CD4-positive, alpha-beta T cell (primary cell): ENCODE measurements around the gene PTPRN2. TPM values are rescaled to one million over a fixed set of nuclear protein-coding genes. Genes with fewer than 3 reads are reported as not detected.

Source experiments
- ATAC-seq: fragments of 200-7000 bp; cut with Tn5 transposase; one replicate; pipeline ENCODE4 v1.10.0; 2022; ENCODE audit warnings: mild to moderate bottlenecking; ENCODE audit not compliant: poor library complexity
- CTCF ChIA-PET: fragments of 350-600 bp; sonication (Branson Sonifier 250); formaldehyde crosslinking; loops from one replicate; lab custom pipeline; 2021; ENCODE audit warnings: antibody characterized with exemption, inconsistent platforms; lab: Charles Lee
- POLR2A ChIA-PET: fragments of 350-600 bp; sonication (Branson Sonifier 250); formaldehyde crosslinking; loops from one replicate; lab custom pipeline; 2021; ENCODE audit warnings: antibody characterized with exemption, inconsistent platforms; lab: Charles Lee
- DNase-seq, 14 experiments: peaks; one replicate each; pipeline ENCODE4 v3.0.0-alpha.2; 2013 to 2020; ENCODE audit warnings: mixed read lengths in 2 of 14
- H3K27ac ChIP-seq, 2 donors: one replicate each; pipeline versions ENCODE4 v1.5.1 to v1.7.0; 2013; ENCODE audit warnings: low read length in 2 of 2, low read depth in 1 of 2, mild to moderate bottlenecking in 1 of 2
- H3K27me3 ChIP-seq, 2 experiments: 1 replicate in 1 of 2; 2 replicates in 1 of 2; pipeline versions ENCODE4 v1.6.1 to v1.7.0; 2013; ENCODE audit warnings: low read length in 2 of 2, control low read depth in 1 of 2, mild to moderate bottlenecking in 1 of 2, moderate library complexity in 1 of 2; ENCODE audit not compliant: insufficient read depth in 2 of 2, control insufficient read depth in 1 of 2
- H3K36me3 ChIP-seq: one replicate; pipeline ENCODE4 v1.6.1; 2013; ENCODE audit warnings: low read length, control low read depth; ENCODE audit not compliant: insufficient read depth
- H3K4me1 ChIP-seq: one replicate; pipeline ENCODE4 v1.6.1; 2013; ENCODE audit warnings: low read length, control low read depth; ENCODE audit not compliant: insufficient read depth
- H3K4me3 ChIP-seq: one replicate; pipeline ENCODE4 v1.5.1; 2013; ENCODE audit warnings: mild to moderate bottlenecking, low read length, moderate library complexity
- H3K9me3 ChIP-seq, 2 experiments: 1 replicate in 1 of 2; 2 replicates in 1 of 2; pipeline versions ENCODE4 v1.6.1 to v1.7.0; 2013; ENCODE audit warnings: low read length in 2 of 2, mild to moderate bottlenecking in 2 of 2, control low read depth in 1 of 2, moderate library complexity in 1 of 2; ENCODE audit not compliant: control insufficient read depth in 1 of 2, insufficient read depth in 1 of 2
- H3K27ac Mint-ChIP-seq: one replicate; pipeline ENCODE4 v1.8.0; 2020; ENCODE audit warnings: mixed read lengths
- H3K27me3 Mint-ChIP-seq: one replicate; pipeline ENCODE4 v1.8.0; 2021; ENCODE audit warnings: mixed read lengths
- H3K36me3 Mint-ChIP-seq: one replicate; pipeline ENCODE4 v1.8.0; 2021; ENCODE audit warnings: low read depth, mixed read lengths
- H3K4me1 Mint-ChIP-seq: one replicate; pipeline ENCODE4 v1.8.0; 2021; ENCODE audit warnings: low read depth, mixed read lengths
- H3K4me3 Mint-ChIP-seq: one replicate; pipeline ENCODE4 v1.8.0; 2020; ENCODE audit warnings: mild to moderate bottlenecking, mixed read lengths
- H3K9me3 Mint-ChIP-seq: one replicate; pipeline ENCODE4 v1.8.0; 2020; ENCODE audit warnings: mixed read lengths
- intact Hi-C, 2 experiments: fragments of 100-400 bp; cut with DNase I in 1 of 2; cut with micrococcal nuclease in 1 of 2; formaldehyde crosslinking; loops; one replicate each; pipeline versions ENCODE4 v1.15.1 to v1.9.0; 2023 to 2025; cut with DNase I, micrococcal nuclease
- total RNA-seq, 174 experiments: library from RNA in 2 of 174; stranded (reverse) in 2 of 174; gene quantifications; one replicate each; pipeline ENCODE4 v1.2.3 and lab custom pipeline; 2021 to 2026
- TF ChIP-seq, protein P1 (sequence below): fragments of 200-600 bp; IDR thresholded peaks from one replicate; pipeline ENCODE4 v1.8.0; 2022; ENCODE audit warnings: antibody characterized with exemption, mild to moderate bottlenecking

The PTPRN2 gene
- total RNA-seq, 2 experiments from 2014 or later = 0.34 to 0.44 TPM

DNA sequence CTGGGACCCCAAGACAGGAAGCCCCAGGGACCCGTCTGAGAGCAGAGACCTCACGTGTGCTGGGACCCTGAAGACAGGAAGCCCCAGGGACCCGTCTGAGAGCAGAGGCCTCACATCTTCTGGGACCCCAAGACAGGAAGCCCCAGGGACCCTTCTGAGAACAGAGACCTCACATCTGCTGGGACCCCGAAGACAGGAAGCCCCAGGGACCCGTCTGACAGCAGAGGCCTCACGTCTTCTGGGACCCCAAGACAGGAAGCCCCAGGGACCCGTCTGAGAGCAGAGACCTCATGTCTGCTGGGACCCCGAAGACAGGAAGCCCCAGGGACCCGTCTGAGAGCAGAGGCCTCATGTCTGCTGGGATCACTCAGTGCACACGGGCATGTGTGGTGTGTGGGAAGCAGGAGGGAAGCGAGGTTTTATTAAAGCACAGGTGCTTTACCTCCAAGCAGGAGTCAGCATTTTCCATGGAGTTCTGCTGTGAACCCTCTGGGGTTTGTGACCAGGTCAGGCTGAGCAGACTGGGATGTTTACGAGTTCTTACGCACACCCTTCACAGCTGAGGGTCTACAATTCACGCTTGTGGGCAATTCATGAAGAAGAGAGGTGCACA lies 660.2 kb downstream of the PTPRN2 start:
- ChIA-PET CTCF (no interaction called here), POLR2A (no interaction called here)
- no peak overlapping the region for H3K4me3 Mint-ChIP-seq
- DNase-seq = no peak
- H3K27ac ChIP-seq = no peak overlapping the region
- ATAC-seq = no peak
- H3K27ac Mint-ChIP-seq = no peak overlapping the region
- H3K36me3 Mint-ChIP-seq = no peaks in the 10 kb centered on the region
- intact Hi-C loops = no loop called here
- no peaks in the 10 kb centered on the region for H3K27me3 ChIP-seq
- H3K4me3 ChIP-seq = no peak overlapping the region
- H3K27me3 Mint-ChIP-seq = peaks cover 5% of the 10 kb centered on the region
- TF ChIP-seq, protein P1, sequence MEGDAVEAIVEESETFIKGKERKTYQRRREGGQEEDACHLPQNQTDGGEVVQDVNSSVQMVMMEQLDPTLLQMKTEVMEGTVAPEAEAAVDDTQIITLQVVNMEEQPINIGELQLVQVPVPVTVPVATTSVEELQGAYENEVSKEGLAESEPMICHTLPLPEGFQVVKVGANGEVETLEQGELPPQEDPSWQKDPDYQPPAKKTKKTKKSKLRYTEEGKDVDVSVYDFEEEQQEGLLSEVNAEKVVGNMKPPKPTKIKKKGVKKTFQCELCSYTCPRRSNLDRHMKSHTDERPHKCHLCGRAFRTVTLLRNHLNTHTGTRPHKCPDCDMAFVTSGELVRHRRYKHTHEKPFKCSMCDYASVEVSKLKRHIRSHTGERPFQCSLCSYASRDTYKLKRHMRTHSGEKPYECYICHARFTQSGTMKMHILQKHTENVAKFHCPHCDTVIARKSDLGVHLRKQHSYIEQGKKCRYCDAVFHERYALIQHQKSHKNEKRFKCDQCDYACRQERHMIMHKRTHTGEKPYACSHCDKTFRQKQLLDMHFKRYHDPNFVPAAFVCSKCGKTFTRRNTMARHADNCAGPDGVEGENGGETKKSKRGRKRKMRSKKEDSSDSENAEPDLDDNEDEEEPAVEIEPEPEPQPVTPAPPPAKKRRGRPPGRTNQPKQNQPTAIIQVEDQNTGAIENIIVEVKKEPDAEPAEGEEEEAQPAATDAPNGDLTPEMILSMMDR = no peak
- H3K36me3 ChIP-seq = no peaks in the 10 kb centered on the region
- H3K9me3 ChIP-seq = peaks cover 0 to 16% of the 10 kb centered on the region in 2 experiments
- H3K4me1 ChIP-seq = peaks cover 8% of the 10 kb centered on the region
- H3K9me3 Mint-ChIP-seq = no peaks in the 10 kb centered on the region
- H3K4me1 Mint-ChIP-seq = peaks cover 15% of the 10 kb centered on the region

DNA sequence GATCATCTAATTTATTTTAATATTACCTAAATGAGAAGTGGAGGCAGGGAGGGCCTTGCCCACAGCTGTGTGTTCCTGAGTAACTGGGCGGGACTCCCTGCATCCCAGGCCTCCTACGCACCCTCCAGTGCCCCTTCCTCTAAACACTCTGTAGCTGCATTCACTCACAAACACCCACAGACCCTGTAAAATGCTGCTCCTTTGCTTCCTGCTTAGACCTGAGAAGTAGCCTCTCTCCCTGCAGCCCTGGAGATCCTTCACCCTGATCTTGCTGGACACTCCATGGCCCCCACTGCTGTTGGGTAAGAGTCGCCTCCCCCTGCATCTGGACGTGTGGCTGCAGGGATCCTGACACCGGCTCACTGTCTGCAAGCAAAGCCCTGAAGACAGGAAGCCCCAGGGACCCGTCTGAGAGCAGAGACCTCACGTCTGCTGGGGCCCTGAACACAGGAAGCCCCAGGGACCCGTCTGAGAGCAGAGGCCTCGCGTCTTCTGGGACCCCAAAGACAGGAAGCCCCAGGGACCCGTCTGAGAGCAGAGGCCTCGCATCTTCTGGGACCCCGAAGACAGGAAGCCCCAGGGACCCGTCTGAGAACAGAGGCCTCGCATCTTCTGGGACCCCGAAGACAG lies 661.0 kb downstream of the PTPRN2 start:
- TF ChIP-seq, protein P1 = no peak
- no peaks in the 10 kb centered on the region for H3K36me3 Mint-ChIP-seq
- Histone ChIP-seq H3K27ac (no peak overlapping the region), H3K36me3 (no peaks in the 10 kb centered on the region), H3K9me3 (peaks cover 0 to 16% of the 10 kb centered on the region in 2 experiments), H3K4me3 (no peak overlapping the region), H3K27me3 (no peaks in the 10 kb centered on the region), H3K4me1 (peaks cover 8% of the 10 kb centered on the region)
- POLR2A ChIA-PET = no interaction called here
- ATAC-seq = peak; percentile 58
- CTCF ChIA-PET = no interaction called here
- intact Hi-C loops = no loop called here
- peak in 2 of 14 experiments; percentile 10 to 13 for DNase-seq
- peaks cover 5% of the 10 kb centered on the region for H3K27me3 Mint-ChIP-seq
- H3K9me3 Mint-ChIP-seq = no peaks in the 10 kb centered on the region
- peaks cover 15% of the 10 kb centered on the region for H3K4me1 Mint-ChIP-seq
- peak overlapping the region; percentile 54 for H3K4me3 Mint-ChIP-seq
- H3K27ac Mint-ChIP-seq = peak overlapping the region; percentile 24

DNA sequence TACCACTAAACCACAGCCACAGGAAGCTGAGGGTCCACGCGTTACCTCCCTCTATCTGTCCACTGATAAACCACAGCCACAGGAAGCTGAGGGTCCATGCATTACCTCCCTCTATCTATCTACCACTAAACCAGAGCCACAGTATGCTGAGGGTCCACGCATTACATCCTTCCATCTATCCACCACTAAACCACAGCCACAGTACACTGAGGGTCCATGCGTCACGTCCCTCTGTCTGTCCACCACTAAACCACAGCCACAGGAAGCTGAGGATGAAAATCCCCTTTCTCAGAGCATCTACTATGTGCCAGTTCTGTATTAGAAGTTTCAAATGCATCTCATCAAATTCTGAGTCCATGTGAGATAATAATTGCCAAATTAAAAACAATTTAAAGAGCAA lies 661.5 kb downstream of the PTPRN2 start:
- DNase-seq = no peak
- CTCF ChIA-PET = no interaction called here
- H3K9me3 Mint-ChIP-seq = no peaks in the 10 kb centered on the region

More for the DNA sequence above, 661.5 kb downstream of the PTPRN2 start:
- H3K27ac ChIP-seq = no peak overlapping the region
- POLR2A ChIA-PET = no interaction called here
- peak overlapping the region; percentile 24 for H3K27ac Mint-ChIP-seq
- H3K27me3 Mint-ChIP-seq = peaks cover 5% of the 10 kb centered on the region
- no peaks in the 10 kb centered on the region for H3K27me3 ChIP-seq
- H3K36me3 ChIP-seq = no peaks in the 10 kb centered on the region
- peak; percentile 11 for ATAC-seq
- no peaks in the 10 kb centered on the region for H3K36me3 Mint-ChIP-seq
- H3K4me3 ChIP-seq = no peak overlapping the region
- TF ChIP-seq, protein P1 = no peak
- intact Hi-C loops = no loop called here
- peak overlapping the region; percentile 49 for H3K4me3 Mint-ChIP-seq
- peaks cover 0 to 18% of the 10 kb centered on the region in 2 experiments for H3K9me3 ChIP-seq
- peaks cover 8% of the 10 kb centered on the region for H3K4me1 ChIP-seq
- H3K4me1 Mint-ChIP-seq = peaks cover 15% of the 10 kb centered on the region
